GM19035 (cell line): ENCODE data around the gene PCBD1.
"Not testable (repeated sequence)": the region's sequence is repeated elsewhere in the genome, so short reads cannot be mapped to it uniquely, and the experiment has no call there.

ENCODE experiments used
- ATAC-seq: cut with Tn5 transposase; IDR thresholded peaks from one replicate; pipeline ENCODE4 v1.9.1; 2021; ENCODE audit not compliant: unreplicated experiment

PCBD1 gene

GRCh38 chr10:70874061-70874460, 14.3 kb downstream of the PCBD1 start:
- ATAC-seq: no peak

GRCh38 chr10:70872291-70872690, 16.1 kb downstream of the PCBD1 start:
- no peak for ATAC-seq

- ATAC-seq: no peak
These were observed 21.9 kb downstream of the PCBD1 start for GRCh38 chr10:70866424-70866823.

- ATAC-seq: no peak
These were observed 23.4 kb downstream of the PCBD1 start for GRCh38 chr10:70864935-70865334.

- no peak for ATAC-seq
These were observed 24.8 kb downstream of the PCBD1 start for GRCh38 chr10:70863470-70864160.

GRCh38 chr10:70861495-70862197, 26.7 kb downstream of the PCBD1 start:
- ATAC-seq: not testable (repeated sequence)

GRCh38 chr10:70858759-70859158, 29.6 kb downstream of the PCBD1 start:
- no peak for ATAC-seq

- no peak for ATAC-seq
These were observed 31.9 kb downstream of the PCBD1 start for GRCh38 chr10:70856454-70856853.

GRCh38 chr10:70853457-70853856, 34.9 kb downstream of the PCBD1 start:
- ATAC-seq: no peak

GRCh38 chr10:70853038-70853437, 35.3 kb downstream of the PCBD1 start:
- no peak for ATAC-seq

GRCh38 chr10:70851597-70852475, 36.5 kb downstream of the PCBD1 start:
- no peak for ATAC-seq

GRCh38 chr10:70850097-70850496, 38.3 kb downstream of the PCBD1 start:
- ATAC-seq: no peak

- ATAC-seq: no peak
These were observed 38.8 kb downstream of the PCBD1 start for GRCh38 chr10:70849582-70850016.

- ATAC-seq: no peak
These were observed 40.6 kb downstream of the PCBD1 start for GRCh38 chr10:70847659-70848360.

GRCh38 chr10:70846795-70847194, 41.6 kb downstream of the PCBD1 start:
- no peak for ATAC-seq

GRCh38 chr10:70845816-70846215, 42.5 kb downstream of the PCBD1 start:
- ATAC-seq: no peak

GRCh38 chr10:70845256-70845655, 43.1 kb downstream of the PCBD1 start:
- no peak for ATAC-seq

- ATAC-seq: no peak
These were observed 44.4 kb downstream of the PCBD1 start for GRCh38 chr10:70843776-70844489.

- no peak for ATAC-seq
These were observed 45.0 kb downstream of the PCBD1 start for GRCh38 chr10:70843333-70843732.

GRCh38 chr10:70840836-70841235, 47.5 kb downstream of the PCBD1 start:
- ATAC-seq: no peak
